MCF 10A (cell line): ENCODE results near the gene USP36. TPM values are rescaled to one million over a fixed set of nuclear protein-coding genes. Genes with fewer than 3 reads are reported as not detected.
A peak's percentile ranks its signal among the peaks of the same experiment; 100 is the strongest.

Experiments used
- BruUV-seq: library from RNA; stranded (reverse); fragments of 400-500 nt; replicated peaks from 2 replicates; lab custom pipeline; 2021; lab: Mats Ljungman, UMichigan
- CTCF ChIA-PET: fragments of 300-600 bp; sonication (Branson Sonifier 250); formaldehyde crosslinking; extraction: SDS; loops from one replicate; lab custom pipeline; 2021; ENCODE audit warnings: antibody characterized with exemption, inconsistent platforms; lab: Yijun Ruan, JAX
- POLR2A ChIA-PET: fragments of 300-600, 350-650 bp; sonication (Branson Sonifier 250); formaldehyde crosslinking; extraction: SDS; loops from one replicate; lab custom pipeline; 2020; ENCODE audit warnings: antibody characterized with exemption, inconsistent platforms; lab: Yijun Ruan, JAX
- DNase-seq: peaks from one replicate; pipeline ENCODE4 v3.0.0-alpha.2; 2018; ENCODE audit not compliant: unreplicated experiment
- H3K27ac Mint-ChIP-seq: one replicate; pipeline ENCODE4 v1.8.0; 2022; ENCODE audit warnings: mild to moderate bottlenecking, low read depth, mixed read lengths; ENCODE audit not compliant: unreplicated experiment
- H3K27me3 Mint-ChIP-seq: one replicate; pipeline ENCODE4 v1.8.0; 2022; ENCODE audit warnings: mixed read lengths; ENCODE audit not compliant: insufficient read depth, unreplicated experiment
- H3K36me3 Mint-ChIP-seq: one replicate; pipeline ENCODE4 v1.8.0; 2022; ENCODE audit warnings: mild to moderate bottlenecking, moderate library complexity, mixed read lengths; ENCODE audit not compliant: insufficient read depth, unreplicated experiment
- H3K4me1 Mint-ChIP-seq: one replicate; pipeline ENCODE4 v1.8.0; 2022; ENCODE audit warnings: mixed read lengths; ENCODE audit not compliant: insufficient read depth, unreplicated experiment
- H3K4me3 Mint-ChIP-seq: one replicate; pipeline ENCODE4 v1.8.0; 2022; ENCODE audit warnings: mild to moderate bottlenecking, moderate library complexity, mixed read lengths; ENCODE audit not compliant: unreplicated experiment
- H3K9me3 Mint-ChIP-seq: one replicate; pipeline ENCODE4 v1.8.0; 2022; ENCODE audit warnings: mixed read lengths; ENCODE audit not compliant: unreplicated experiment
- CTCF ChIP-seq: fragments of 200-600 bp; IDR thresholded peaks from one replicate; pipeline ENCODE4 v1.8.0; 2022; ENCODE audit warnings: antibody characterized with exemption, mild to moderate bottlenecking; ENCODE audit not compliant: unreplicated experiment
- intact Hi-C: fragments of 100-400 bp; cut with micrococcal nuclease; formaldehyde crosslinking; loops from 2 replicates; pipeline ENCODE4 v1.14.1; 2022
- total RNA-seq: library from RNA; stranded (reverse); gene quantifications from 2 replicates; pipeline ENCODE4 v1.2.3, GENCODE V29; 2022

The USP36 gene
- total RNA-seq, 1 experiment from 2014 or later, result 118 TPM

DNA sequence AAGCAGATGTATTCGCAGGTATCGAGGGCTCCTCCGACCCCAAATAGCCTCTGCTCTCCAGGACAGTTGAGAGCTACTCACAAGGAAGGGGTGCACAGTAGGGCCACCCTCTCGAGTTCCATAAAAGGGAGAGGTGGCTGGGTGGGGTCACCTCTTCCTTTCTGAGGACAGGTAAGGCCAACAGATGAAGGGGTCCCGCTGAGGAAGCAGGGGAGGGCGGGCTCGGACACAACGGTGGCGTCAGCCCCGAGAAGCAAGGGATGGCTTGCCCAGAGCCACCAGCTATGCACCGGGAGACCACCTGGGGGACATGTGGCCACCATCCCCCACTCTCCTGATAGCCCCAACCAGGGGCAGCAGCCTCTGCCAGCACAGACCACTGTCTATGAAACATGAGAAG is 43.4 kb downstream of the USP36 start:
- peaks cover 76% of the 10 kb centered on the region for H3K36me3 Mint-ChIP-seq
- ChIA-PET POLR2A (interaction anchor here (0.7 kb wide), 1 partner anchor 26 kb away, joined by 3 read pairs; no protein-coding TSS in a partner anchor), CTCF (interaction anchor here (1.8 kb wide), 1 partner anchor 89 kb away, joined by 4 read pairs; no protein-coding TSS in a partner anchor)
- no peak overlapping the region for H3K4me3 Mint-ChIP-seq
- no peak for TF ChIP-seq CTCF
- H3K27me3 Mint-ChIP-seq, result no peaks in the 10 kb centered on the region
- no TSS peak for BruUV-seq
- intact Hi-C loops, result no loop called here
- H3K9me3 Mint-ChIP-seq, result no peaks in the 10 kb centered on the region
- no peak for DNase-seq
- peaks cover 6% of the 10 kb centered on the region for H3K4me1 Mint-ChIP-seq
- H3K27ac Mint-ChIP-seq, result no peak overlapping the region

GRCh38 chr17:78796517-78796900 is 44.1 kb downstream of the USP36 start:
- BruUV-seq, result no TSS peak
- H3K36me3 Mint-ChIP-seq, result peaks cover 72% of the 10 kb centered on the region
- no peak overlapping the region for H3K27ac Mint-ChIP-seq
- ChIA-PET CTCF (interaction anchor here (1.8 kb wide), 1 partner anchor 88 kb away, joined by 4 read pairs; no protein-coding TSS in a partner anchor), POLR2A (interaction anchor here (0.6 kb wide), 1 partner anchor 21 kb away, joined by 3 read pairs; no protein-coding TSS in a partner anchor)
- no peaks in the 10 kb centered on the region for H3K27me3 Mint-ChIP-seq
- no peaks in the 10 kb centered on the region for H3K9me3 Mint-ChIP-seq
- no peak for TF ChIP-seq CTCF
- intact Hi-C loops, result no loop called here
- peaks cover 13% of the 10 kb centered on the region for H3K4me1 Mint-ChIP-seq
- no peak for DNase-seq
- no peak overlapping the region for H3K4me3 Mint-ChIP-seq

DNA sequence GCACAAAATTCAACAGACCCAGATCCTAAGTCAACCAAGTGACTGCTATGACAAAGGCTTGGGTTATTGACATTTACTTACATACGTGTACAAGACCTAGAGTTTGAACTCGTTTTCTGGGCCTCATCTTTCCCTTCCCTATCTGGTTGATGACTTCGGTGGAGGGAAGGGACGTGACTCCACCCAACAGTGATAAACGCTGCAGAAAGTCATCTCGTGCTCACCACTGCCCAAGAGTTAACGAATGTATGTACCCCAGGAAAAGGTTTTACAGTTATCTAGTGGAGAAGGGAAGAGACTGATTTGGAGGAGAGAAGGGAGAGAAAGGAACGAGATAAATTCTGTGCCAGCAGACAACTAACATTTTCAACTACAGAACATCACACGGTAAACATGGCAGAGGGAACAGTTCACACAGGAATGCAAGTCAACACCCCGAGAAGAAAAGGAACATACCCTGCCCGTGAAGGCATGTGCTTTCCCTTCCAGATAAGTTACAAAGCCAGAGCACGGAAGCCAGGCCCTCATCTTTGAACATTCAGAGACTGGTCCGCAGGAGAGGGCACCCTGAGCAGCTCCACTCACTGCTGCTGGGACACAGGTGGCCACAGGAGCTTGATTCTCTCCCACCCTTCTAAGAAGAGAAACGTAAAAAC is 44.6 kb downstream of the USP36 start:
- Mint-ChIP-seq H3K9me3 (no peaks in the 10 kb centered on the region), H3K27ac (no peak overlapping the region), H3K4me1 (peaks cover 13% of the 10 kb centered on the region), H3K4me3 (no peak overlapping the region), H3K36me3 (peaks cover 68% of the 10 kb centered on the region), H3K27me3 (no peaks in the 10 kb centered on the region)
- no peak for TF ChIP-seq CTCF
- BruUV-seq, result TSS peak; percentile 33
- no peak for DNase-seq
- ChIA-PET CTCF (interaction anchor here (1.8 kb wide), 1 partner anchor 88 kb away, joined by 4 read pairs; no protein-coding TSS in a partner anchor), POLR2A (interaction anchor here (0.6 to 0.7 kb wide), 2 partner anchors 8 to 21 kb away, joined by 3 read pairs; no protein-coding TSS in a partner anchor)
- intact Hi-C loops, result no loop called here

DNA sequence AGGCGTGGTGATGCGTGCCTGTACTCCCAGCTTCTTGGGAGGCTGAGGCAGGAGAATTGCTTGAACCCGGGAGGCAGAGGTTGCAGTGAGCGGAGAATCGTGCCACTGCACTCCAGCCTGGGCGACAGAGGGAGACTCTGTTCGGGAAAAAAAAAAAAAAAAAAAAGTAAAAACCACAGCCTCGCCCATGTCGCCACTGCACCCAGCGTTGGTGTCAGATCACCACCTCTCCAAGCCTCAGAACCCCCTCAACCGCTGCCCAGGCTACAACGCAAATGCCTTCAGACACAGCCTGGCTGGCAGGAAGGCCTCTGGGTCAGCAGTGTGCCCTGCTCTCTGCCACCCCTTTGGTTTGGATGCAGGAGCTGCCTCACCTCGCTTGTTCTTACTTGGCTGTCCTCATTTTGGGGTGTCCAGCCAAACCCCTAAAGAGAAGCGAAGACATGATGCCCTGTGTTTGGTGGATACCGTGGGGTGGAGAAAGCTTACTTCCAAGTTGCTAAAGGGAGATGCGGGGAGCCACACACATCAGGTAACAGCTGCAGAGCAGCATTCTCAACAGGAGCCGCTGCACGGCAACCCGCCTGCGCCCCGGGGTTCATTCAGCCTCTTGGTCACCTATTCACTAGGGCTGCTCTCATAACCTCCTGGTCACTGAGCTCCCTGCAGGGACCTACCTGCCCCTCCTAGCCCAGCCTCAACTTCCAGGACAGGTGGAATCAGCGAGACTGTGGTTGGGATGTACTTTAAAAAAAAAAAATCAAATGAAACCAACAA is 45.6 kb downstream of the USP36 start:
- no peak for TF ChIP-seq CTCF
- ChIA-PET POLR2A (interaction anchor here (0.7 kb wide), 1 partner anchor 9 kb away, joined by 3 read pairs; no protein-coding TSS in a partner anchor), CTCF (no interaction called here)
- Mint-ChIP-seq H3K9me3 (no peaks in the 10 kb centered on the region), H3K4me1 (peaks cover 13% of the 10 kb centered on the region), H3K4me3 (no peak overlapping the region), H3K36me3 (peaks cover 68% of the 10 kb centered on the region), H3K27ac (no peak overlapping the region), H3K27me3 (no peaks in the 10 kb centered on the region)
- no peak for DNase-seq
- intact Hi-C loops, result no loop called here
- no TSS peak for BruUV-seq
